Right lobe of liver (tissue), 6 donors: Measurements from ENCODE around the gene SBK2. TPM values are rescaled to one million over a fixed set of nuclear protein-coding genes. Genes with fewer than 3 reads are reported as not detected.

Experiments used
- ATAC-seq, 4 donors: fragments of 200-7000 bp; cut with Tn5 transposase; one replicate each; pipeline ENCODE4 v1.9.1; 2020; ENCODE audit warnings: mild to moderate bottlenecking in 4 of 4, moderate library complexity in 4 of 4
- DNase-seq, 3 donors: peaks; one replicate each; pipeline ENCODE4 v3.0.0-alpha.2; 2020
- H3K27ac ChIP-seq, 3 donors: fragments of 200-600 bp; one replicate each; pipeline ENCODE4 v1.8.0; 2022
- H3K27me3 ChIP-seq, 2 donors: fragments of 200-600 bp; one replicate each; pipeline ENCODE4 v1.8.0; 2022
- H3K36me3 ChIP-seq, 4 donors: fragments of 200-600 bp; sonication (generic) in 1 of 4; one replicate each; pipeline versions ENCODE4 v1.5.1 to v1.8.0; 2017 to 2022; ENCODE audit warnings: control low read depth in 1 of 4
- H3K4me1 ChIP-seq, 4 donors: fragments of 200-600 bp; sonication (generic) in 1 of 4; one replicate each; pipeline versions ENCODE4 v1.5.1 to v1.8.0; 2017 to 2022; ENCODE audit warnings: control low read depth in 1 of 4
- H3K4me3 ChIP-seq, 3 donors: fragments of 200-600 bp; one replicate each; pipeline ENCODE4 v1.8.0; 2022
- H3K9me3 ChIP-seq, 4 donors: fragments of 200-600 bp; sonication (generic) in 1 of 4; one replicate each; pipeline versions ENCODE4 v1.5.1 to v1.8.0; 2017 to 2022; ENCODE audit warnings: control low read depth in 1 of 4
- POLR2A ChIP-seq: fragments of 450-650 bp; IDR thresholded peaks from one replicate; pipeline ENCODE4 v1.6.1; 2017; ENCODE audit warnings: antibody characterized with exemption, mild to moderate bottlenecking
- WGBS: methylation state at CpG from one replicate; pipeline ENCODE4 v1.1.6; 2018; ENCODE audit warnings: low coverage, low lambda C conversion rate; ENCODE audit not compliant: insufficient coverage; ENCODE audit errors: missing lambda C conversion rate; 5-methylcytosine and 5-hydroxymethylcytosine counted together
- intact Hi-C, 2 donors: fragments of 100-400 bp; cut with DNase I; formaldehyde crosslinking; loops; one replicate each; pipeline versions ENCODE4 v1.11.2 to v1.14.1; 2022
- total RNA-seq, 6 experiments: library from RNA; depleted of rRNA in 2 of 6; stranded (reverse); fragments of >200 nt in 2 of 6; fragmentation: NEBNext Ultra II Directional in 3 of 6; extraction: Animal tissue kit (Norgen Biotek cat#: 25700) in 3 of 6; gene quantifications; one replicate each; pipeline versions ENCODE4 v1.1.0 to v1.2.4, GENCODE V29; 2016 to 2023
- TF ChIP-seq, protein P1 (sequence below), 4 donors: fragments of 200-600 bp in 3 of 4; fragments of 450-650 bp in 1 of 4; IDR thresholded peaks; one replicate each; pipeline versions ENCODE4 v1.5.1 to v1.8.0; 2016 to 2022; ENCODE audit warnings: antibody characterized with exemption in 4 of 4, mild to moderate bottlenecking in 2 of 4
- donor health status: DM: no; HTN: yes; CAD: no.
- donor health status: DM: no; HTN: no; CAD: no.
- donor health status: DM: no; HTN: no; CAD: no.
- donor health status: DM: no; HTN: yes; CAD: no.
- donor health status: DM: no; HTN: yes; CAD: no.

The SBK2 gene
- total RNA-seq, 6 experiments from 2014 or later = not detected

DNA sequence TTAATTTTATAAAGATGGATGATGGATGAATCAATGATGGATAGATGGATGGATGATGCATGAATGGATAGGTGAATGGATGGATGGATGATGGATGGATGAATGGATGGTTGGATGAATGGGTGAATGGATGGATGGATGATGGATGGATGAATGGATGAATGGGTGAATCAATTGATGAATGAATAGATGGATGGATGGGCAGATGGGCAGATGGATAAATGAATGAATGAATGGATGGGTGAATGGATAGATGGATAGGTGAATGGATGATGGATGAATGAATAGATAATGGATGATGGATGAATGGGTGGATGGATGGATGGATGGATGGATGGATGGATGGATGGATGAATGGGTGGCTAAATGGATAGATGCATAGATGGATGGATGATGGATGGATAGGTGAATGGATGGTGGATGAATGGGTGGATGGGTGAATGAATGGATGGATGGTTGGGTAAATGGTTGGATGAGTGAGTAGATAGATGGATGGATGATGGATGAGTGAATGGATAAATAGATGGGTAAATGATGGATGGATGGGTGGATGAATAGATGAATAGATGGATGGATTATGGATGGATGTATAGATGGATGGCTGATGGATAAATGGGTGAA lies 30.9 kb upstream of the SBK2 start:
- DNase-seq = no peak
- H3K9me3 ChIP-seq = no peaks in the 10 kb centered on the region
- intact Hi-C loops = no loop called here
- no peaks in the 10 kb centered on the region for H3K27me3 ChIP-seq
- no peak overlapping the region for H3K27ac ChIP-seq
- TF ChIP-seq, protein P1, sequence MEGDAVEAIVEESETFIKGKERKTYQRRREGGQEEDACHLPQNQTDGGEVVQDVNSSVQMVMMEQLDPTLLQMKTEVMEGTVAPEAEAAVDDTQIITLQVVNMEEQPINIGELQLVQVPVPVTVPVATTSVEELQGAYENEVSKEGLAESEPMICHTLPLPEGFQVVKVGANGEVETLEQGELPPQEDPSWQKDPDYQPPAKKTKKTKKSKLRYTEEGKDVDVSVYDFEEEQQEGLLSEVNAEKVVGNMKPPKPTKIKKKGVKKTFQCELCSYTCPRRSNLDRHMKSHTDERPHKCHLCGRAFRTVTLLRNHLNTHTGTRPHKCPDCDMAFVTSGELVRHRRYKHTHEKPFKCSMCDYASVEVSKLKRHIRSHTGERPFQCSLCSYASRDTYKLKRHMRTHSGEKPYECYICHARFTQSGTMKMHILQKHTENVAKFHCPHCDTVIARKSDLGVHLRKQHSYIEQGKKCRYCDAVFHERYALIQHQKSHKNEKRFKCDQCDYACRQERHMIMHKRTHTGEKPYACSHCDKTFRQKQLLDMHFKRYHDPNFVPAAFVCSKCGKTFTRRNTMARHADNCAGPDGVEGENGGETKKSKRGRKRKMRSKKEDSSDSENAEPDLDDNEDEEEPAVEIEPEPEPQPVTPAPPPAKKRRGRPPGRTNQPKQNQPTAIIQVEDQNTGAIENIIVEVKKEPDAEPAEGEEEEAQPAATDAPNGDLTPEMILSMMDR (IDR thresholded peaks at IDR 0.05) = no peak
- TF ChIP-seq POLR2A = no peak
- ATAC-seq = no peak
- no peak overlapping the region for H3K4me3 ChIP-seq
- H3K36me3 ChIP-seq = no peaks in the 10 kb centered on the region
- H3K4me1 ChIP-seq = no peaks in the 10 kb centered on the region

DNA sequence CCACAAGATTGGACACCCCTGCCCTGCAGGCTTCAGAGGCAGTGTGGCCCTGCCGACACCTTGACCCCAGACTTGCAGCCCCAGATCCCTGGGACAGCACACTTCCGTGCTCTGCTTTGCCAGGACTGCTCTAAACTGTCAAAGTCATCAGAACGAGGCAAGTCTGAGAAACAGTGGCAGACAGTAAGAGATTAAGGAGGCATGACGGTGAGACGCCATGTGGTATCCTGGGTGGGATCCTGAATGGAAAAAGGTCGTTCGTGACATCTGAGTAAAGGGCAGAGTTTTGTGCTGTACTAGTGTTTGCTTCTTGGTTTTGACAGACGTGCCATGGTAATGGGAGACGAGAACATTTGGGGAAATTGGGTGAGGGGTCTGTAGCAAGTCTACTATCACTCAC lies 29.9 kb upstream of the SBK2 start:
- Histone ChIP-seq H3K27ac (no peak overlapping the region), H3K4me3 (no peak overlapping the region), H3K4me1 (no peaks in the 10 kb centered on the region), H3K9me3 (no peaks in the 10 kb centered on the region), H3K27me3 (no peaks in the 10 kb centered on the region), H3K36me3 (no peaks in the 10 kb centered on the region)
- intact Hi-C loops = no loop called here
- ATAC-seq (no peak), DNase-seq (no peak)
- WGBS = 32% methylated on average over 8 of the region's 9 CpGs
- TF ChIP-seq, protein P1 (IDR thresholded peaks at IDR 0.05) = no peak
- TF ChIP-seq POLR2A = no peak

DNA sequence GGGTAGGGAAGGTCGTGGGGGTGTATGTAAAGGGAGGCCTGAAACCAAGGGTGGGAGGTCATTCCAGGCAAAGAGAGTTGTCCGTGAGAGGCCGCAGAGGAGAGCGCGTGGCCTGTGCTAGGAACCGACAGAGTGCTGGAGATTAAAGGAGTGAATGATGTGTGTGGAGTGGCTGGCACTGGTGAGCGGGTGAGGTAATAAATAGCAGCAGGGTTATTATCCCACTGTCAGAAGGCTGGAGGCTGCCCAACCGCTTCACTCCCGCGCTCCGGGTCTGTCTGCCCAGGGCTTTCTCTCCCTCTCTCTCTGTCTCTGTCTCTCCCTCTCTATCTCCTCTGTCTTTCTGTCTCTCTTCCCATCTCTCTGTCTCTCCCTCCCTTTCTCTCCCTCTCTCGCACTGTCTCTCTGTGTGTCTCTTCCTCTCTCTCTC lies 26.3 kb upstream of the SBK2 start:
- H3K9me3 ChIP-seq = no peaks in the 10 kb centered on the region
- no peak overlapping the region for H3K4me3 ChIP-seq
- H3K27me3 ChIP-seq = no peaks in the 10 kb centered on the region
- H3K4me1 ChIP-seq = no peaks in the 10 kb centered on the region
- H3K36me3 ChIP-seq = no peaks in the 10 kb centered on the region
- no peak overlapping the region for H3K27ac ChIP-seq
- intact Hi-C loops = no loop called here
- DNase-seq (no peak), ATAC-seq (peak in 1 of 4 donors; percentile 40)
- 50% methylated on average over 8 of the region's 12 CpGs for WGBS
- TF ChIP-seq POLR2A = no peak
- TF ChIP-seq, protein P1 (IDR thresholded peaks at IDR 0.05) = no peak

DNA sequence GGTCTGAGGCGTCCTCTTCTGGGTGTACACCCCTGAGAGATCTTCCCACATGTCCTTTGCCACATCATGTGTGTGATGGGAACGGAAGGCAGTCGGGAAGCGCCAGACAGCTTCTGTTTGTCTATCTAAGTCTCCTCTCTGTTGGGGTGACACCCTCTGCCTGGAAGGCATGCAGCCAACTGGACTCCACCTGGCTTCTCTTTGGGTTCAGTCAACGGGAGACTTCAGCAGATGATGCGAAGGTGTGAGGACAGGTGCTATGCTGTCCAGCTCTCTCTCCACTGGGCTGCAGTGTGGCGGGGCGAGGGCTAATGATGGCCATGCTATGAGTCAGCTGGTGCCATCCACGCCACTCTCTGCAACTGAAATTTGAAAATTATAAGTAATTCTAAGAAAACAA lies 22.8 kb upstream of the SBK2 start:
- no peak for ATAC-seq
- TF ChIP-seq, protein P1 (IDR thresholded peaks at IDR 0.05) = no peak
- no peak for TF ChIP-seq POLR2A
- H3K4me1 ChIP-seq = no peaks in the 10 kb centered on the region
- no peak overlapping the region for H3K27ac ChIP-seq
- WGBS = 60% methylated on average over 1 of the region's 9 CpGs
- H3K27me3 ChIP-seq = no peaks in the 10 kb centered on the region
- H3K4me3 ChIP-seq = no peak overlapping the region
- no peaks in the 10 kb centered on the region for H3K9me3 ChIP-seq
- H3K36me3 ChIP-seq = no peaks in the 10 kb centered on the region
- no peak for DNase-seq
- intact Hi-C loops = no loop called here

DNA sequence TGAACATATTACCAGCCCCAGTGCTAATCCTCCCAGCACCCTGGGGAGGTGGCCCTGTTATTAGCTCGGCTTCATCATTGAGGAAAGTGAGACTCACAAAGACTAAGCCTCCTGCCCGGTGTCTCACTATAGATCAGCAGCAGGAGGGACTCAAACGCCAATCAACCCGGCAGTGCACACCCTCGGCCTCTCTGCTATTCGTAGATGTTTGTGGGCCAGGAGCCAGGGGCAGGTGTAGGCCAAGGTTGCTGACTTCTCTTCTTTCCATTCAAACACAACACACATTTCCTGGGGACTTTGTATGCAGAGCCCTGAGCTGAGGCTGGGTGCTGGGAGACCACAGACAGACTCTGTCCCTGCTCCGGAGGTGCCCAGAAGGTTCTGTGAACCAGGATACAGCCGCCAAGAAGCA lies 17.8 kb upstream of the SBK2 start:
- intact Hi-C loops = no loop called here
- peaks cover 0 to 5% (median 0%) of the 10 kb centered on the region in 4 donors for H3K4me1 ChIP-seq
- H3K27ac ChIP-seq = no peak overlapping the region
- DNase-seq (no peak), ATAC-seq (no peak)
- no peaks in the 10 kb centered on the region for H3K9me3 ChIP-seq
- no peak overlapping the region for H3K4me3 ChIP-seq
- 80% methylated on average over 1 of the region's 8 CpGs for WGBS
- H3K27me3 ChIP-seq = peaks cover 0 to 6% of the 10 kb centered on the region in 2 donors
- no peaks in the 10 kb centered on the region for H3K36me3 ChIP-seq
- TF ChIP-seq, protein P1 (IDR thresholded peaks at IDR 0.05) = no peak
- no peak for TF ChIP-seq POLR2A
